ENCODE results near the gene DENND10.

- TF ChIP-seq POLR2AphosphoS5 (IDR thresholded peaks at IDR 0.05) = no peak
- no peak for TF ChIP-seq CTCF (IDR thresholded peaks at IDR 0.05)
- TF ChIP-seq POLR2A (IDR thresholded peaks at IDR 0.05) = no peak
Measured at GRCh38 chr10:119060107-119060506, 43.8 kb upstream of the DENND10 start.
